HG03565 (cell line): ENCODE measurements around the gene SSNA1.

Source experiments
- ATAC-seq: cut with Tn5 transposase; IDR thresholded peaks from one replicate; pipeline ENCODE4 v1.9.1; 2021; ENCODE audit warnings: mild to moderate bottlenecking, moderate library complexity; ENCODE audit not compliant: unreplicated experiment

Gene SSNA1

DNA sequence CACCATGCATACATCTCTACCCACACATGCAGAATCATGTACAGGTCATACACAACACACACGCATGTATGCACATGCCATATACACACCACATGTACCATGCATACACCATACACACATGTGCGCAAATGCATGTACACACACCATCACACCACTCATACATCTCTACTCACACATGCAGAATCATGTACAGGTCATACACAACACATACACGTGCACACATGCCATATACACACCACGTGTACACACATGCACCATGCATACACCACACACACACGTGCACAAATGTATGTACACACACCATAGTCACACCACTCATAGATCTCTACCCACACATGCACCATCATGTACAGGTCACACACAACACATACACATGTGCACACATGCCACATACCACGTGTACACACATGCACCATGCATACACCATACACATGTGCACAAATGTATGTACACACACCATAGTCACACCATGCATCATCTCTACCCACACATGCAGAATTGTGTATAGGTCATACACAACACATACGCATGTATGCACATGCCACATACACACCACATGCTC lies 35.6 kb upstream of the SSNA1 start:
- no peak for ATAC-seq

DNA sequence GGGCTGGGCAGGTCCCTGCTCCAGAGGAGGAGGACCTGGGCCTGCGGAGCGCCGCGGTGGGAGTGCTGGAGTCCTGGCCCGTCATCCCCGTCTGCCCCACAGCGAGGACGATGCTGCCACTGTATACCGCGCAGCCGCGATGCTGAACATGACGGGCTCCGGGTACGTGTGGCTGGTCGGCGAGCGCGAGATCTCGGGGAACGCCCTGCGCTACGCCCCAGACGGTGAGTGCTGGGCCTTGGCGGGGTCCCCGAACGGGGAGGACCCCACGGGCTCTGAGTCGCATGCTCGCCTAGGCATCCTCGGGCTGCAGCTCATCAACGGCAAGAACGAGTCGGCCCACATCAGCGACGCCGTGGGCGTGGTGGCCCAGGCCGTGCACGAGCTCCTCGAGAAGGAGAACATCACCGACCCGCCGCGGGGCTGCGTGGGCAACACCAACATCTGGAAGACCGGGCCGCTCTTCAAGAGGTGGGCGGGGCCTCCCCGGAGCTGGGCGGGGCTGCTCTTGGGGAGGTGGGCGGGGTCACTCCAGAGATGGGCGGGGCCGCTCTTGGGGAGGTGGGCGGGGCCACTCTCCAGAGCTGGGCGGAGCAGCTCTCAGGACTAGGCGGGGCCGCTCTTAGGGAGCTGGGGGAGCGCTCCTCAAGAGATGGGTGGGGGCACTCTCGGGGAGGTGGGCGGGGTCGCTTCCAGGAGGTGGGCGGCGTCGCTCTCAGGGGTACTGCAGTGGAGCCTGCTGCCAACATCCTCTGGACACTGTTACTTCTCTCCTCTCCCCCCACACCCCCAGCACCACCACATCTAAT lies 31.7 kb upstream of the SSNA1 start:
- no peak for ATAC-seq

DNA sequence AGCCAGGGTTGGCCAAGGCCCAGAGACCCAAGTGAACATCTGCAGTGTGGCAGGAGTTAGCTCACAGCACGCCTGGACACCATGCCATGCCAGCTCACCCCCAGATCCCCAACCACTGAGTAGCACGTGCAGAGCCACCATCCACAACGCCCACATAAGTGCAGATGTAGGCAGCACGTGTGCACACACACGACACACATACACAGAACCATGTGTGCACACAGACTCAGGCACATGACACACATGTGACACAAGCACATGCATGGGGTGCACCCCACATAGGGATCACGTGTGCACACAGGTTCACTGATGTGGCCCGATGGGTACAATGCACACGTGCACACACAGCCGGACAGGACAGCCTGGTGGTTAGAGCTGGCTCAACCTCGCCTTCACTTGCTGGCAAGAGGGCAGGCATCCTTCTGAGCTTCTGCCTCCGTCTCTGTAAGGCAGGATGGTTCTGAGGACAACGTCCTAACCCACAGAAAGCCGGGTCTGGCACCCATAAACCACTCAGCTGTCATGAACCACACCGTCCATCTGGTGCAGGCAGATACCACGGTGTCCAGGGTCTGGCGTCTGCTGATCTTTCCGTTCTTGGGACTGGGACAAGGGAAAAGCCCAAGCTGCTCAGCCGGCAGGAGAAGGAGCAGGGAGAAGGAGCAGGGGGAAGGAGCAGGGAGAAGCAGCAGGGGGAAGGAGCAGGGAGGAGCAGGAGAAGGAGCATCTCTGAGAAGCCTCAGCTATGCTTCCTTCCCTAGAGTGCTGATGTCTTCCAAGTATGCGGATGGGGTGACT lies 30.7 kb upstream of the SSNA1 start:
- ATAC-seq: no peak

DNA sequence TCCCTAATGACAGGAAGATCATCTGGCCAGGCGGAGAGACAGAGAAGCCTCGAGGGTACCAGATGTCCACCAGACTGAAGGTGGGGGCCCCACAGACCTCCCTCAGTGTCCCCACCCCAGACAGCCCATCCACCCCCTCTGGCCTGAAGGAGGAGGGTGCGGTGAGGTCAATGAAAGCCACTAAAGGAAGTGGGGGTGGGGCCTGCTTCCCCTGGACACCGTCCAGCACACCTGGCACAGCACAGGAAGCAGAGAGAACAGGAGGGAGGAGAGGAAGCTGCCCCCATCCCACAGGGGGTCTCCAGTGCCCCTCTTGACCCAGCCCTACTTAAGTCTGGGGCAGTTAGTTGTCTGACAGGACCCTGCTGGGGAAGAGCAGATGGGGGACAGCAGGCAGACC lies 29.9 kb upstream of the SSNA1 start:
- no peak for ATAC-seq

DNA sequence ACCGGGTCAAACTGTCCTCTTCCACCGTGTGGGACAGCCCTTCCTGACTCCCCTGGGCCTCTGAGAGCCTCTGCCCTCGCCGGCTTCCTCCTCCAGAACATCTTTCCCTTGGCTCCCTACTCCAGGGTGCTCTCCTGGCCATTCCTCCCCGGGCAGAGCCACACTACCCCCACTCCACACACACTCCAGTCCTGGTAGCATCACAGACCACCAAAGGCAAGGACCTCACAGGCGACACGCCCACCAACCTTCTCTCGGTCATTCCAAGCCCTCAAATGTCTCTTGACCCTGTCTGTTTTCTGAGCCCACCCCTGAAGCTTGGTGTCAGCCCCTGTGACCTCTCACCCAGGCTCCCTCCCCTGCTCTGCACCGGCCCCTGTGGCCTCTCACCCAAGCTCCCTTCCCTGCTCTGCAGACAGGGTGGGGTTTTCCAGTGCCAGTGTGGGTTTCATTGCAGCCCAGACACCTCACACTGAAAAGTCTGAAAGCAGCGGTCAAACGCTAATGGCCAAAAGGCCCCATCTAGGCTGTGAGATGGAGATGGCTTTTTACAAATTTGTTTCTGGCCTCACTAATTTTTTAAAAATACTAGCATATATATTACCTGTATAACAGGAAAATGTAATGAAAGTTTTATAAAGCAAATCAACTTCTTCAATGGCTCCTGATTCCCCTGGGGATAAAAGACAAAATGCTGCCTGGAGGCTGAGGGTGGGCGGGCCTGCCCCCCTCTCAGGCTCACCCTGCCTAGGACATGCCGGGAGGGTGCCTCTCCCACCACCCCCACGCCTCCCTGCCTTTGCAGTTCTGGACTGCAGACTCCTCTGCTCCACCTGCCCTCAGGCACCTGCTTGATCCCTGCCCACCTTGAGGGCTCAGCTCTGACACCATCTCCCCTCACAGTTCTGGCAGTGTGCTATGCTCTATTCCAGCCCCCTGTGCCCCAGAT lies 29.1 kb upstream of the SSNA1 start:
- no peak for ATAC-seq

DNA sequence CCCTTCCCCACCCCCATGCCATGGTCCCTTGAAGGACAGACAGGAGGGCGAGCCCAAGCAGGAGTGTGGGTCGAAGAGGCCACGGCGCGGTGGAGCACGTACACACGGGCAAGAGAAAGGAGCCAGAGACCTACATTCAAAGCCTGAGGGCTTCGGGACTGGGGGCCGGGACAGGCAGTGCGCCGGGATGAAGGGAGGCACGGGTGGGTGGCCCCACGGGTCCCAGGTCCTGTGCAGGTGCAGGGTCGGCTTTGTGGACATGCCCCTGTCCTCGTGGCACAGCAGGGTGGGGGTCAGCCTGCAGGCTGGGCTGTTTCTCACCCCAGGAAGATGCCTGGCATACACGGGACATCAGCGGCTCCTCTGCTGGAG lies 28.4 kb upstream of the SSNA1 start:
- ATAC-seq: no peak

DNA sequence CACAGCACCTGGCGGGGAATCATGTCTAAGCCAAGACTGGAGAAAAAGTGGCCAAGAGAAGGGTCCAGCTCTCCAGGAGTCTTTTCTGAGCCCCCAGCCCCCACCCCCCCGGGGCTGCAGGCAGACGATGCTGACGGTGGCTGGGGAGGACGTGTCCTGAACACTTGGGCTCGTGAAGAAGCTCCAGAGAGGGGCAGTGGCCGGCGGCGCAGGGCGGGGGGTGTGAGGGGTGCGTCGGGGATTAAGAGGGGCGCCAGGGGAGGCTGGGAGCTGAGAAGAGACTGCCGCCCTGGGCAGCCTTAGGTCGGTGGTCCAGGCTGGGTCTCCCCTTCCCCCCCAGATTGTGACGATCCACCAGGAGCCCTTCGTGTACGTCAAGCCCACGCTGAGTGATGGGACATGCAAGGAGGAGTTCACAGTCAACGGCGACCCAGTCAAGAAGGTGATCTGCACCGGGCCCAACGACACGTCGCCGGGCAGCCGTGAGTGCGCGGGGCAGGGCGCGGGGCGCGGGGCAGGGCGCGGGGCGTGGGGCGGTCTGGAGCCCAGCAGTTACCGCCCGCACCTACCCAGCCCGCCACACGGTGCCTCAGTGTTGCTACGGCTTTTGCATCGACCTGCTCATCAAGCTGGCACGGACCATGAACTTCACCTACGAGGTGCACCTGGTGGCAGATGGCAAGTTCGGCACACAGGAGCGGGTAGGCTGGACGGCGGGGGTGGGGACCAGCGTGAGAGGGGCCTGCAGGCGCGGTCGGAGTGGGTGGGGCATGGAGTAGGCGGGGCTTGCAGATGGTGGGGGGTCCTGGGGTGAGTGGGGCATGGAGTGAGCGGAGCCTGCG lies 27.5 kb upstream of the SSNA1 start:
- ATAC-seq: no peak

DNA sequence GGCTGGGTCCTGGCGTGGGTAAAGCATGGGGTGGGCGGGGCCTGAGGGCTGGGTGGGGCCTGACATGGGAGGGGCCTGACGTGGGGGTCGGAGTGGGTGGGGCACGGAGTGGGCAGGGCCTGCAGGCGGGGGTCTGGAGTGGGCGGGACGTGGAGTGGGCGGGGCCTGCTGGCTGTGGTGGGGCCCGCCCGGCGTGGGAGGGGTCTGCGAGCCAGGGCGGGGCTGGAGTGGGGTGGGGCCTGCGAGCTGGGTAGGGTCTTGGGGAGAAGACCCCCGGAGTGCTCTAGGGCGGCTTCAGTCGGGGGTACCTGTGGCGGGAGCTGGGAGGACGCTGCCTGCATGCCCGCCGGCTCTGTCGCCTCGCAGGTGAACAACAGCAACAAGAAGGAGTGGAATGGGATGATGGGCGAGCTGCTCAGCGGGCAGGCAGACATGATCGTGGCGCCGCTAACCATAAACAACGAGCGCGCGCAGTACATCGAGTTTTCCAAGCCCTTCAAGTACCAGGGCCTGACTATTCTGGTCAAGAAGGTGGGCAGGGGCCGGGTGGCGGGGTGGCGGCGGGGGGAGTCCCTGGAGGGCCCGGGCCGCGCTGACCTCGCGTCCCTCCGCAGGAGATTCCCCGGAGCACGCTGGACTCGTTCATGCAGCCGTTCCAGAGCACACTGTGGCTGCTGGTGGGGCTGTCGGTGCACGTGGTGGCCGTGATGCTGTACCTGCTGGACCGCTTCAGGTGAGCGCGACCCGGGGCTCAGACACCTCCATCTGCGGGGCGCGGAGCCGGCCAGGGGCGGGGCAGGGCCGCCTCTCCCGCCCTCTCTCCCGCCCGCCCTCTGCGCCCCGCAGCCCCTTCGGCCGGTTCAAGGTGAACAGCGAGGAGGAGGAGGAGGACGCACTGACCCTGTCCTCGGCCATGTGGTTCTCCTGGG lies 26.7 kb upstream of the SSNA1 start:
- ATAC-seq: no peak

DNA sequence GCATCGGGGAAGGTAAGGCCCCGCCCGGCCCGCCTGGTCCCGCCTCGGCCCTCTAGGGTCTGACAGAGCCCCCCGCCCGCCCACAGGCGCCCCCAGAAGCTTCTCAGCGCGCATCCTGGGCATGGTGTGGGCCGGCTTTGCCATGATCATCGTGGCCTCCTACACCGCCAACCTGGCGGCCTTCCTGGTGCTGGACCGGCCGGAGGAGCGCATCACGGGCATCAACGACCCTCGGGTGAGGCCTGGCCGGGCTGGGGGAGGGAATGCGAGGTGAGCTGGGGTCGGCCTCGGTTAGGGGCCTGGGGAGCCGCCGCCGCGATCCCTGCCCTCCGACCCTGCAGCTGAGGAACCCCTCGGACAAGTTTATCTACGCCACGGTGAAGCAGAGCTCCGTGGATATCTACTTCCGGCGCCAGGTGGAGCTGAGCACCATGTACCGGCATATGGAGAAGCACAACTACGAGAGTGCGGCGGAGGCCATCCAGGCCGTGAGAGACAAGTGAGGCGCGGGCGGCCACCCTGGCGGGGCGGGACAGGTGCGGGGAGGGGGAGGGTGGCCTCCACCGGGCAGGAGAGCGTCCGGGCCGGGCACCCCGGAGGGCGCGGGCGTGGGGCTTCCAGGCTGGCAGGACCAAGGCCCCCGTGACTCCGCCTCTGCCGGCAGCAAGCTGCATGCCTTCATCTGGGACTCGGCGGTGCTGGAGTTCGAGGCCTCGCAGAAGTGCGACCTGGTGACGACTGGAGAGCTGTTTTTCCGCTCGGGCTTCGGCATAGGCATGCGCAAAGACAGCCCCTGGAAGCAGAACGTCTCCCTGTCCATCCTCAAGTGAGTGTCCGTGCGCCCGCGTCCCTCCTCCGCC lies 25.7 kb upstream of the SSNA1 start:
- ATAC-seq: no peak

DNA sequence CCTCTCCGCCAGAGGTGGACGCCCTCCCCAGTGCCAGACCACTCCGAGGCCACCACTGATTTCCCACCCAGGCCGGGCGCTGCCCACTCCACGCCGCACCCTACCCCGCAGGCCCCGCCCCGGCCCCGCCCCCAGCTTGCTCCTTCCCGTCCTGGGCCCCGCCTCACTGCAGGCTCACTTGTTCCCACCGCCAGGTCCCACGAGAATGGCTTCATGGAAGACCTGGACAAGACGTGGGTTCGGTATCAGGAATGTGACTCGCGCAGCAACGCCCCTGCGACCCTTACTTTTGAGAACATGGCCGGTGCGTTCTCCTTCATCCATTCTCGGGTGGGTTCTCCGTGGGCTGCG lies 25.1 kb upstream of the SSNA1 start:
- ATAC-seq: no peak

DNA sequence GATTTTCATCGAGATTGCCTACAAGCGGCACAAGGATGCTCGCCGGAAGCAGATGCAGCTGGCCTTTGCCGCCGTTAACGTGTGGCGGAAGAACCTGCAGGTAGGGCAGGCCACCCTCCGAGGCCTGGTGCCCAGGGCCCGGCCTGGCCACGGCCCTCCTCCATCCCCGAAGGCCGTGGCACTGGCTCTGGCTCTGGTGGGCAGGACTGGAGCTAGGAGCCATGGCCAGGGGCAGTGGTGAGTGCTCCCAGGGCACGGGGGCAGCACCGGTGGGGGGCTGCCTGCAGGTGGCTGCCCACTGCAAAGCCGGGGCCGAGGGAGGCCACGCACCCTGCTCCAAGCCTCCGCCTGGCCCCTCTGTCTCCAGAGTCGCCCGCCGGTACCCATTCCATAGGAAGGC lies 24.7 kb upstream of the SSNA1 start:
- ATAC-seq: no peak

DNA sequence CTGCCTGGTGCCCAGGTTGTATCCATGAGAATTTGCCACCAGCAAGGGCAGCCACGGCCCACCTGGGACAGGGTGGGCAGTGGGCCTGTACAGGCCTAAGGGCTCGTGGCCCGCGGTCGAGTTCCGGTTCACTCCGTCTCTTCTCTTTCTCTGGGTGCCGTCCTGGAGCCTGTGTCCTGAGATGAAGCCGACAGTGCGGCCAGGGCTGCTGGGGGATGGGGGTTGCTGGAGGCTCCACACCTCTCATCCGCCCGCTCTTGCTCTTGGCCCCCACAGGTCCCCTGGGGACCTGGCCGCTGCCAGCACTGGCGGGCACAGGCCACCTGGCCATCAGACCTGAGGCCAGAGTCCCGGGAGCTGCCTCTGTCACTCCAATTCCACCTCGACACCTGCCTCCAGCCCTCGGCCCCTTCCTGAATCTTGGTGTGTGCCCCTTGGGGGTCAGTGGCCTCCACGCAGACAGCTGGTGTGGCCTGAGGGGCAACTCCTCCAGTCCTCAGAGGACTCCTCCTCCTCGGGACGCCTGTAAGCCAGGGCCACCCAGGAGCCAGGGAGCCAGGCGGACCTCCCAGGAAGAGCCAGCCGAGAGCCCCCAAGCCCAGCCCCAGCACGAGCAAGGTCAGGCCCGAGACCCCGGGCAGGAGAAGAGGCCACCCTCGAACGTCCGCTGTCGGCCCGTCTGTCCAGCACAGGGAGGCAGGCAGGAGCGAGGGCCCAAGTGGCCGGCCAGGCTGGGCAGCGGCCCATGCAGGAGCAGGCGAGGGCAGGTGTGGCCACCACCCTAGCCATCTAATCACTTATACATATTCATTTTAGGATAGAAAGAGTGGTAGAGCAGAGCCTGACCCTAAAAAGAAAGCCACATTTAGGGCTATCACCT lies 23.9 kb upstream of the SSNA1 start:
- no peak for ATAC-seq

DNA sequence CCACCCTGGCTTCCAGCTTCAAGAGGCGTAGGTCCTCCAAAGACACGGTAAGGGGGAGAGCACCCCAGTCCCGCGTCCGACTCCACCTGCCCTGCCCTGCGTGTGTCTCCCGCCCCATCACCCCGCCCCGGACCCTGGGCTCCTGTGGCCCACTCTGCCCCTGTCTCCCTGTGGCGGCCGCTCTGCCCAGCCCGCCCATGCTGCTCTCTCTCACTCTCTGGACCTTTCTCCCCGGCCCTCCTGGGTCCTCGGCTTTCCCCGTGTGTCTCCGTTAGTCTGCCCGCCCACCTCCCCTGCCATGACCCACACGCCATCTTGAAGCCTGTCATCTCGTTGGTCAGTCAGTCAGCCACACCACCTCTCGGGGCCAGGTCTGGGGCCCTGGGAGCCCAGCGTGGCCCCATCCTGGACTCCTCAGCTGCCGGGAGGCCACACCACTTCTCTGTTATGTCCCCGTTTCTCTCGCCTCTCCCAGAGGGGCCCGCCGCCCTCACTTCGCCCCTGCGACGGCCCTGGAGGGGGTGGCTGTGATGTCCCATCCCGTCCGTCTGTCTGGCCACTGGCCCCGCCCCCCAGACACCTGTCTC lies 23.1 kb upstream of the SSNA1 start:
- no peak for ATAC-seq

DNA sequence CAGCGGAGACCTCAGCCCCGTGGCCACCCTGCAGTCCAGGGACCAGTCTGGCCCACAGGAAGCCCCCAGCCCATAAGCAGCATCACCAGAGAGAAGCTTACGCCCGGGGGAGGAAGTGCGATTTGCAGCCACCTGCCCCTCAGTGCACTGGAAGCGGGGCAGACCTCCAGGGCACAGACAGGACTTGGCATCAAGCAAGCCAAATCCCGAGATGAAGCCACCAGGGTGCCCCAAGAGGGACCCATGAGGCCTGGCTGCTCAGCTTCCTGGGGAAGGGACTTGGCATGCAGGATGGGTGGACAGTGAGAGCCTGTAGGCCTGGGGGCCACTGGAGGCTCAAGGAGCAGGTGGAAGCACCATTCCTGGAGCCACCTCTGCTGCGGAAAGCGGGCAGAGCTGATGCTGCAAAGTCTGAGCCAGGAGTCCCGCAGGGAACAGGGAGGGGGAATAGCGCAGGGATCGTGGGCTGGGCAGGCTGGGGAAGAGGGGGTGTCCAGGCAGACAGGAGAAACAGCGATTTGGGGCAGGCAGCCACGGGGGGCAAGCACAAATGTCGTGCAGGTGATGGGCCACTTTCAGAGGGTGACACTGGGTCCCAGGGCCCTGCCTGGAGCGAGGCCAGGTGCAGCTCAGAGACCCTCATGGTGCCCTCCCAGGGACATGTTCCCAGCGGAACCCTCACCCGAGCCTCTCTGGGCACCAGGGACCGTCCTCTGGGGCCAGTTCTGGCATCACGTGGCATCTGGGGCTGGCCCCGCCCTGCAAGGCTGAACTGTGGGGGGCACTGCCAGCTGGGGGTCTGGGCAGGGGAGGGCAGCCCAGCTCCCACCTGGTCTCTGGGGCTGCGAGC lies 21.9 kb upstream of the SSNA1 start:
- no peak for ATAC-seq

DNA sequence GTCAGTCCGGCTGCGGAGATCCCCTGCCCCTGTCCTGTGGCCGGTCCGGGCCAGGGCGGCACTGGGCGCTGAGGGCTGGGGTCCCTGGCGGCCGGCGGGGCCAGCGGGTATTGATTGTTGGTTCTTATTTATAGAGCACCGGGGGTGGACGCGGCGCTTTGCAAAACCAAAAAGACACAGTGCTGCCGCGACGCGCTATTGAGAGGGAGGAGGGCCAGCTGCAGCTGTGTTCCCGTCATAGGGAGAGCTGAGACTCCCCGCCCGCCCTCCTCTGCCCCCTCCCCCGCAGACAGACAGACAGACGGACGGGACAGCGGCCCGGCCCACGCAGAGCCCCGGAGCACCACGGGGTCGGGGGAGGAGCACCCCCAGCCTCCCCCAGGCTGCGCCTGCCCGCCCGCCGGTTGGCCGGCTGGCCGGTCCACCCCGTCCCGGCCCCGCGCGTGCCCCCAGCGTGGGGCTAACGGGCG lies 21.2 kb upstream of the SSNA1 start:
- no peak for ATAC-seq
